Measurements from ENCODE around the gene AFP. TPM values are rescaled to one million over a fixed set of nuclear protein-coding genes. Genes with fewer than 3 reads are reported as not detected.

The AFP gene
- total RNA-seq, 1 experiment from 2014 or later = 4.9 TPM

DNA sequence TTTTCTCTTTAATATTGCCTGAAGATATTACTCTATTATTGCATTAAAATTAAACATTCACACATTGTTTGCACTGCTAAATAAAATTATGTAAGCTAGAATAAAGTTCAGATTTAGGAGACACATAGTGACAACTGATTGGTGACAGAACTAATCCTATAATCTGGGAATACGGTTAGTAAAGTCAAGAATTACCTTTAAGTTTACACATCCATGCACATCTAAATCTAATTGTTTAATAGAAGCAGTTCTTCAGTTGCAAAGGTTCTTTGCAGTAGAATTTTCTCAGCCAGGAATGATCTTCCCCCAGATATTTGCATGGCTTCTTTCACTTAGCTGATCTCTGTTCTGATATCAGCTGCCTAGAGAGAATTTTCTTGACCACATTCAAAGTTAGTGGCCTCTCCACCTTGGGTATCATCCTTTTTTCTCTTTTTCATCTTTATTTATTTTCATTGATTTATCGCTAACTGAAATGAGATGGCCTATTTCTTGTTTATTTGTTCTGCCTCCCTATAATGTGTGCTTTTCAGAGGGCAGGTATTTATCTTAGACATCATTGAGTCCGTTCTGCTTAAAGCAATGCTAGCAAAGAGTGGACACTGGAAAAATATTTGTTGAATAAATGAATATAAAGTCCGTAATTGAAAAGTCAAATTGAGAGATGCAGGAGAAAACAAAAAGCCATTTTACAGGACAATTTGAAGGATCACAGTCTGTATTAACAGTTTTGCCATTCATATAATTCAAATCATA, 12.6 kb downstream of the AFP start:
- H3K79me1 ChIP-seq (ENCODE audit: insufficient read depth, low read depth, low read length, poor library complexity, severe bottlenecking) = no peaks in the 10 kb centered on the region
- no peak overlapping the region for H4K5ac ChIP-seq (ENCODE audit: insufficient read length, low read depth, low read length)
- H3K4me1 ChIP-seq (ENCODE audit: insufficient read depth, low read length) = peaks cover 14% of the 10 kb centered on the region; the same call in 1 of the 2 replicates
- Mint-ChIP-seq H3K27ac (no peak overlapping the region), H3K27me3 (ENCODE audit: low read depth) (no peaks in the 10 kb centered on the region), H3K36me3 (ENCODE audit: insufficient read depth in 1 of 3, low read depth in 3 of 3) (no peaks in the 10 kb centered on the region), H3K4me3 (no peak overlapping the region; a peak in 1 of 5 replicates), H3K9me3 (no peaks in the 10 kb centered on the region), H3K4me1 (peaks cover 46 to 51% of the 10 kb centered on the region in 2 experiments)
- WGBS (ENCODE audit: extremely low coverage, insufficient read length, low lambda C conversion rate) = no CpG with 5 or more reads among the region's 4 CpGs
- H4K20me1 ChIP-seq (ENCODE audit: control insufficient read depth, insufficient read depth, insufficient read length) = no peaks in the 10 kb centered on the region
- no peak overlapping the region for H2AK5ac ChIP-seq (ENCODE audit: insufficient read length, low read length)
- H3K14ac ChIP-seq (ENCODE audit: insufficient read depth, low read length) = no peak overlapping the region
- no peak overlapping the region for H2BK20ac ChIP-seq (ENCODE audit: low read depth, low read length, poor library complexity, severe bottlenecking)
- H3K4me2 ChIP-seq (ENCODE audit: insufficient read depth, insufficient read length, low read length) = no peak overlapping the region
- no peak overlapping the region for H2BK5ac ChIP-seq (ENCODE audit: insufficient read length, low read length)
- no peak overlapping the region for H2BK120ac ChIP-seq (ENCODE audit: low read depth, low read length, poor library complexity, severe bottlenecking)
- TF ChIP-seq, protein P1, sequence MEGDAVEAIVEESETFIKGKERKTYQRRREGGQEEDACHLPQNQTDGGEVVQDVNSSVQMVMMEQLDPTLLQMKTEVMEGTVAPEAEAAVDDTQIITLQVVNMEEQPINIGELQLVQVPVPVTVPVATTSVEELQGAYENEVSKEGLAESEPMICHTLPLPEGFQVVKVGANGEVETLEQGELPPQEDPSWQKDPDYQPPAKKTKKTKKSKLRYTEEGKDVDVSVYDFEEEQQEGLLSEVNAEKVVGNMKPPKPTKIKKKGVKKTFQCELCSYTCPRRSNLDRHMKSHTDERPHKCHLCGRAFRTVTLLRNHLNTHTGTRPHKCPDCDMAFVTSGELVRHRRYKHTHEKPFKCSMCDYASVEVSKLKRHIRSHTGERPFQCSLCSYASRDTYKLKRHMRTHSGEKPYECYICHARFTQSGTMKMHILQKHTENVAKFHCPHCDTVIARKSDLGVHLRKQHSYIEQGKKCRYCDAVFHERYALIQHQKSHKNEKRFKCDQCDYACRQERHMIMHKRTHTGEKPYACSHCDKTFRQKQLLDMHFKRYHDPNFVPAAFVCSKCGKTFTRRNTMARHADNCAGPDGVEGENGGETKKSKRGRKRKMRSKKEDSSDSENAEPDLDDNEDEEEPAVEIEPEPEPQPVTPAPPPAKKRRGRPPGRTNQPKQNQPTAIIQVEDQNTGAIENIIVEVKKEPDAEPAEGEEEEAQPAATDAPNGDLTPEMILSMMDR (conservative IDR thresholded peaks at IDR 0.05) = no peak
- no peaks in the 10 kb centered on the region for H3K27me3 ChIP-seq (ENCODE audit: insufficient read depth, low read length)
- H3K9me3 ChIP-seq (ENCODE audit: control insufficient read depth, low read depth, low read length) = no peaks in the 10 kb centered on the region
- H3K23me2 ChIP-seq (ENCODE audit: insufficient read length, low read depth, low read length, poor library complexity, severe bottlenecking) = peaks cover 3% of the 10 kb centered on the region
- H3K23ac ChIP-seq (ENCODE audit: insufficient read length, low read depth, low read length) = no peak overlapping the region
- H3K56ac ChIP-seq (ENCODE audit: insufficient read length, low read depth, low read length) = no peak overlapping the region
- H4K8ac ChIP-seq (replicated peaks; ENCODE audit: insufficient read length, low read depth, low read length) = no peak overlapping the region
- no peak overlapping the region for H3K9ac ChIP-seq (ENCODE audit: extremely low read depth, insufficient read length, low read length)
- no peak overlapping the region for H2BK15ac ChIP-seq (ENCODE audit: low read depth, low read length)
- H2AFZ ChIP-seq (ENCODE audit: low read length) = no peak overlapping the region
- no peaks in the 10 kb centered on the region for H3K79me2 ChIP-seq (ENCODE audit: insufficient read depth, low read length)
- H3K18ac ChIP-seq (ENCODE audit: insufficient read length, low read depth, low read length) = no peak overlapping the region
- no peak overlapping the region for H3K27ac ChIP-seq (ENCODE audit: insufficient read length, low read depth, low read length)
- H4K91ac ChIP-seq (ENCODE audit: insufficient read length, low read depth, low read length) = no peak overlapping the region
- no peak overlapping the region for H2BK12ac ChIP-seq (ENCODE audit: insufficient read length, low read depth, low read length)
- H3T11ph ChIP-seq (ENCODE audit: low read length) = no peak overlapping the region
- DNase-seq = no peak
- no peak overlapping the region for H3K4ac ChIP-seq (ENCODE audit: low read depth, low read length)
